GM21367 (cell line): ENCODE measurements around the gene TTC28.
"Not testable (repeated sequence)": the region's sequence is repeated elsewhere in the genome, so short reads cannot be mapped to it uniquely, and the experiment has no call there.

Source experiments
- ATAC-seq: cut with Tn5 transposase; IDR thresholded peaks from one replicate; pipeline ENCODE4 v1.9.1; 2021; ENCODE audit not compliant: unreplicated experiment

Gene TTC28

DNA sequence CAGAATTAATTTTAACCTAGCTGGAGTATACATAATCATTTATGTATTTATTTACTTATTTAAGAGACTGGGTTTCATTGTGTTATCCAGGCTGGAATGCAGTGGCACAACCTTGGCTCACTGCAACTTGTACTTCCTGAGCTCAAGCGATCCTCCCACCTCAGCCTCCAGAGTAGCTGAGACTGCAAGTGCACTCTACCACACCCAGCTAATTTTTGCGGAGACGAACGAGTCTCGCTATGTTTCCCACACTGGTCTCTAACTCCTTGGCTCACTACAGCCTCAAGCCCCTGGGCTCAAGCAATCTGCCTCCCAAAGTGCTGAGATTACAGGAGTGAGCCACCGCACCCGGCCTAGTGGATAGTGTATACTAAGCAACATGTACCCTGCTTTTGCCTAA is 1.5 kb downstream of the TTC28 start:
- not testable (repeated sequence) for ATAC-seq

DNA sequence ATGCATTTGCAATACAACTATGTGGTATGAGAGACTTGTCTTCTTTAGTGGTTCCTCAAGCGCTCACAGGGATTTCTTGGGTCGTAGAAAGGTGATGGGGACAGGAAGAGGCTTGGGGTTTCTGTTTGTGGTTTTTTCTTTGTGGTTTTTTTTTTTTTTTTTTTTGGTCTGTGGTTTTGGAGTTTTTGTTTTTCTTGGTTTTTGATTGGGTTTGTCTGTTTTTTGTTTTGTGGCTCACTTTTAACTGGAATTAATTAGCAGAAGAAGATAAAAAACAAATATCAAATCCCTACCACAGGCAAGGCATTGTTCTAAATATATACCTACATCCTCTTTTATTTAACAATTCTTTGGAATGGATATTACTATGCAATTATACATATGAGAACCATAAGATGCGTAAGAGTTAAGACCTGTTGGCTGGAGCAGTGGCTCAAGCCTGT is 5.5 kb downstream of the TTC28 start:
- ATAC-seq: no peak

DNA sequence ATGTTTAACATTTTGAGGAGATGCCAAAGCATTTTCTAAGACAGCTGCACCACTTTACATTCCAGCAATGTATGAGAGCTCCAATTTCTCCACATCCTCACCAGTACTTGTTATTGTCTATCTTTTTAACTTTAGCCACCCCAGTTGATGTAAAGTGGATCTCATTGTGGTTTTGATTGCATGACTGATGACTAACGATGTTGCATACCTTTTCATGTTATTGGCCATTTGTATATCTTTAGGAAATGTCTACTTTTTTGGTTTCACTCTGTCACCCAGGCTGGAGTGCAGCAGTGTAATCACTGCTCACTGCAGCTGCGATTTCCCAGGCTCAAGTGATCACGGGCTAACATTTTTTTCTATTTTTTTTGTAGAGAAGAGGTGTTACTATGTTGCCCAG is 8.9 kb downstream of the TTC28 start:
- no peak for ATAC-seq

DNA sequence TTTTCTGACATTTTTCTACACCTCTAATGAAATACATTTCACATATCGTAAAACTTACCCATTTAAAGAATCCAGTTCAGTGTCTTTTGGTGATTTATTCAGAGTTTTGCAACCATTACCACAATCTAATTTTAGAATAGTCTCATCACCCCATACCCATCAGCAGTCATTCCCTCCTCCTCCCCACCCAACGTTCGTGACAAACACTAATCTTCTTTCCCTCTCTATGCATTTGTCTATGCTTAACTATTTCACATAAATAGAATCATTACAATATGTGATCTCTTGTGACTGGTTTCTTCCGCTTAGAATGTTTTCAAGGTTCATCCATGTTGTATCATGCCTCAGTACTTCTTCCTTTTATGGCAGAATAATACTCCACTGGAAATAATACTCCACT is 9.5 kb downstream of the TTC28 start:
- ATAC-seq: no peak

DNA sequence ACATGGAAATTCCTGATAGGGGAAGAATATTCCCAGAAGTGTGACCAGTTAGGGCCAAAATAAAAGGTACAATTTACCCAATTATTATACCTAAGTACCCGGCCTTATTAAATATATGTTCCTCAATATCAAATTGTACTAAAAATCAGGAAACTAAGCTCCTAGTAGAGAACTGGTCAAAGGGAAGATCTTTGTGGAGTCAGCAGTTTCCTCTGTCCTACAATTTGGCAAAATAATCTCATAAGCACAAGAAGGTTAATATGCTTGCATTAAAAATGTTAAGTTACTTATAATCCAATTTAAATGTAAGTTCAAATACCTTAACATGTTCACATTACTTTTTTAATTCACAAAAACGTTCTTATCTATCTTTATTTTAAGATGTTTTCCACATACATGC is 10.3 kb downstream of the TTC28 start:
- ATAC-seq: no peak

DNA sequence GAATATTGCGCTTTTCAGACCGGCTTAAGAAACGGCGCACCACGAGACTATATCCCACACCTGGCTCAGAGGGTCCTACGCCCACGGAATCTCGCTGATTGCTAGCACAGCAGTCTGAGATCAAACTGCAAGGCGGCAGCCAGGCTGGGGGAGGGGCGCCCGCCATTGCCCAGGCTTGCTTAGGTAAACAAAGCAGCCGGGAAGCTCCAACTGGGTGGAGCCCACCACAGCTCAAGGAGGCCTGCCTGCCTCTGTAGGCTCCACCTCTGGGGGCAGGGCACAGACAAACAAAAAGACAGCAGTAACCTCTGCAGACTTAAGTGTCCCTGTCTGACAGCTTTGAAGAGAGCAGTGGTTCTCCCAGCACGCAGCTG is 16.1 kb downstream of the TTC28 start:
- not testable (repeated sequence) for ATAC-seq

GRCh38 chr22:28658448-28658847 is 21.2 kb downstream of the TTC28 start:
- no peak for ATAC-seq

- ATAC-seq: no peak
These were observed 23.5 kb downstream of the TTC28 start for GRCh38 chr22:28656181-28656580.

GRCh38 chr22:28650463-28650862 is 29.2 kb downstream of the TTC28 start:
- ATAC-seq: no peak

DNA sequence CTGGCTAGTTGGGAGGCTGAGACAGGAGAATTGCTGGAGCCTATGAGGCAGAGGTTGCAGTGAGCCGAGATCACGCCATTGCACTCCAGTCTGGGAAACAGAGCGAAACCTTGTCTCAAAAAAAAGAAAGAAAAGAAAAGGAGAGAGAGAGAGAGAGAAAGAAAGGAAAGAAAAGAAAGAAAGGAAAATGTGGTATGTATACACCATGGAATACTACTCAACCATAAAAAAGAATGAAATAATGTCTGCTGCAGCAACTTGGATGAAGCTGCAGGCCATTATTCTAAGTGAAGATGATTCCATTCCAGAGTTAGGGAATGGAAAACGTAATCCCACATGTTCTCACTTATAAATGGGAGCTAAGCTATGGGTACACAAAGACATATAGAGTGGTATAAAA is 30.8 kb downstream of the TTC28 start:
- ATAC-seq: no peak

GRCh38 chr22:28647216-28647615 is 32.4 kb downstream of the TTC28 start:
- no peak for ATAC-seq

- no peak for ATAC-seq
These were observed 40.3 kb downstream of the TTC28 start for GRCh38 chr22:28639321-28639720.

GRCh38 chr22:28637225-28637624 is 42.4 kb downstream of the TTC28 start:
- ATAC-seq: no peak

GRCh38 chr22:28630177-28630574 is 49.5 kb downstream of the TTC28 start:
- ATAC-seq: no peak

- ATAC-seq: no peak
These were observed 50.0 kb downstream of the TTC28 start for GRCh38 chr22:28629420-28630176.

GRCh38 chr22:28628766-28629165 is 50.9 kb downstream of the TTC28 start:
- no peak for ATAC-seq

- ATAC-seq: no peak
These were observed 51.8 kb downstream of the TTC28 start for GRCh38 chr22:28627791-28628190.

GRCh38 chr22:28620244-28620922 is 59.3 kb downstream of the TTC28 start:
- no peak for ATAC-seq

DNA sequence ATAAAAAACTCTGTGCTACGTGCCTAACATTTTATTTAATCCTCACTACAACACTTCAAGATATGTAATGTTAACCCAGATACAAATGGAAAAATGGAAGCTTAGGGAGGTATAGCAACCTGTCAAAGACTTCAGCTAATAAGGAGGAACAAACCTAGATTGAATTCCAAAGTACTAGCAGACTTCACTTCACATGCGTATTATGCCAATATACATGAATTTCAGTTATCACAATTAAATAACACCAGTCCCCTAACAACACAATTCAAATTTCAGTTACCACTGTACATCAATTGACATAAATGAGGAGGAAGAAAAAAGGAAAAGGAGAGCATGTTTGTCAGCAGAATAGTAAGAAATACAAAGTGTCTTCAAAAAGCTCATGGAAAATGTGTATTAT is 60.4 kb downstream of the TTC28 start:
- ATAC-seq: no peak

DNA sequence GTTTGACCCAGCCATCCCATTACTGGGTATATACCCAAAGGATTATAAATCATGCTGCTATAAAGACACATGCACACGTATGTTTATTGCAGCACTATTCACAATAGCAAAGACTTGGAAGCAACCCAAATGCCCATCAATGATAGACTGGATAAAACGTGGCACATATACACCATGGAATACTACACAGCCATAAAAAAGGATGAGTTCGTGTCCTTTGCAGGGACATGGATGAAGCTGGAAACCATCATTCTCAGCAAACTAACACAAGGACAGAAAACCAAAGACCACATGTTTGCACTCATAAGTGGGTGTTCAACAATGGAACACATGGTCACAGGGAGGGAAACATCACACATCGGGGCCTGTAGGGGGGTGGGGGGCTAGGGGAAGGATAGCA is 64.2 kb downstream of the TTC28 start:
- not testable (repeated sequence) for ATAC-seq

- ATAC-seq: no peak
These were observed 69.7 kb downstream of the TTC28 start for GRCh38 chr22:28609921-28610320.

- no peak for ATAC-seq
These were observed 71.1 kb downstream of the TTC28 start for GRCh38 chr22:28608546-28608945.

GRCh38 chr22:28607795-28608194 is 71.8 kb downstream of the TTC28 start:
- ATAC-seq: no peak
